Endometrium (tissue), 2 donors: Measurements from ENCODE around the gene MYDGF.
"Not testable (repeated sequence)": the region's sequence is repeated elsewhere in the genome, so short reads cannot be mapped to it uniquely, and the experiment has no call there.

Experiments used
- FAIRE-seq: peaks from 2 replicates; lab custom pipeline; 2012; peaks lifted over from hg19 to GRCh38; lab: Jason Lieb, UNC
- donor health status: control.
- donor health status: control.

Gene MYDGF

GRCh38 chr19:4699826-4700692 is 29.9 kb upstream of the MYDGF start:
- no peak for FAIRE-seq

- FAIRE-seq, result no peak
Measured at GRCh38 chr19:4697304-4697703, 27.2 kb upstream of the MYDGF start.

- FAIRE-seq, result no peak
Measured at GRCh38 chr19:4695224-4695731, 25.1 kb upstream of the MYDGF start.

- FAIRE-seq, result no peak
Measured at GRCh38 chr19:4694211-4694987, 24.3 kb upstream of the MYDGF start.

- no peak for FAIRE-seq
Measured at GRCh38 chr19:4693471-4694121, 23.5 kb upstream of the MYDGF start.

GRCh38 chr19:4693078-4693350 is 22.9 kb upstream of the MYDGF start:
- FAIRE-seq, result no peak

- FAIRE-seq, result no peak
Measured at GRCh38 chr19:4692251-4693077, 22.3 kb upstream of the MYDGF start.

GRCh38 chr19:4691373-4691772 is 21.2 kb upstream of the MYDGF start:
- FAIRE-seq, result no peak

GRCh38 chr19:4690361-4690760 is 20.2 kb upstream of the MYDGF start:
- no peak for FAIRE-seq

GRCh38 chr19:4689403-4689802 is 19.3 kb upstream of the MYDGF start:
- FAIRE-seq, result no peak

- FAIRE-seq, result no peak
Measured at GRCh38 chr19:4688587-4688986, 18.4 kb upstream of the MYDGF start.

GRCh38 chr19:4687396-4687795 is 17.3 kb upstream of the MYDGF start:
- no peak for FAIRE-seq

GRCh38 chr19:4686700-4687099 is 16.6 kb upstream of the MYDGF start:
- no peak for FAIRE-seq

- no peak for FAIRE-seq
Measured at GRCh38 chr19:4684312-4685095, 14.4 kb upstream of the MYDGF start.

GRCh38 chr19:4682417-4683200 is 12.5 kb upstream of the MYDGF start:
- no peak for FAIRE-seq

- FAIRE-seq, result not testable (repeated sequence)
Measured at GRCh38 chr19:4680021-4680420, 9.9 kb upstream of the MYDGF start.

- no peak for FAIRE-seq
Measured at GRCh38 chr19:4678881-4679790, 9.0 kb upstream of the MYDGF start.

- FAIRE-seq, result no peak
Measured at GRCh38 chr19:4676955-4677731, 7.0 kb upstream of the MYDGF start.
